Measurements from ENCODE around the gene KCND2.
"Not testable (repeated sequence)": the region's sequence is repeated elsewhere in the genome, so short reads cannot be mapped to it uniquely, and the experiment has no call there.

Gene KCND2

DNA sequence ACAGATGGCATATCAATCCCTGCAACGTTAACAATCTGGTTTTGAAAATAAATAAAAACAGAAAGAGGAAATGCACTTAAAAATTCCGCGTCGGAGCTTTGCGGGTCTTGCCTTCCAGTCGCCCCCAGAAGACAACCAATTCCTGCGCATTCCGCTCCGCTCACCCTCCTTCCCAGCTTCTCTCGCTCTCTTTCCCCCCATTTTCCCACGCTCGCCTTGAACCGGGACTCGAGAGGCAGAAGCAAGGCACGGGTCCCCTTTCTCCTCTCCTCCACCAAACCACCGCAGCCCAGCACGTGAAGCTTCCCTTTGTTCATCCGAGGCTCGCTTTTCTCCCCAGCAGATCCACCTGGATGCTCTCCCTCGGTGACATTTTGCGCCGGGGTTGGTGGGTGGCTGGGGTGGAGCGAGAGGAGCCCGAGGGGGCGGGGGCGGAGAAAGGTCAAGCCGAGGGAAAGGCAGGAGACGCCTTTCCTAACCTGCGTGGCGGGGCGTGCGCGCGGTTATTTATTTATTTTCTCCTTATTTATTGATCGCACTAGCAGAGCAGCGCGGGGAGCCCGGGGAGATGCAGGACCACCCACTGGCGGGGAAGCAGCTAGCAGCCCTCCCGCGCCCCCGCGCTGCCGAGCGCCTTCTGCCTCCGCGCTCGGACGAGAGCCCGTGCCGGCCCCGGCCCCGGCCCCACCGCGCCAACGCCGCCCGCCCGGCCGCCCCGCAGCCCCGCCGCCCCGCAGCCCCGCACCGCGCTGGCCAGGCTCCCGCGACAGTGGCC is at the start of gene KCND2:
TSS of gene KCND2 (plus strand) at position 475 of the 775 bp plus-strand sequence.
- DNase-seq (ENCODE audit: low spot score): no peak

DNA sequence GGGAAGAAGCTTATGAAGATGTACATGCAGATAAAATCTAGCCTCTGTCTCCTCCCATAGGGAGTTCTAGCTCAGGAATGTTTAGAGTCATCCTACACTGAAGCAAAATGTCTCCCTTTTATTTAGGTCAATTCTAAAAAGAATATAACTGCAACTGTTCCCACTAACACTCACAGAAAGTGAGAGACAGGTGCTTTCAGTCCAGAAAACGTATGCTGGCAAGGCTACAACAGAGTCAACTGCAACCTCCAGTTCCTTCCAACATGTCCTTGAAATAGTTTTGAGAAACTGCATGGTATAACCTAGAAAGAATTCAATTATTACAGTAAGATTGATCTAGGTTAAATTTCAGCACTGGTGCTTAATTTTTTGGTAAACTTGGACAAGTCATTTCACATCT is 46.8 kb upstream of the KCND2 start:
- no peak for DNase-seq (ENCODE audit: low spot score)

DNA sequence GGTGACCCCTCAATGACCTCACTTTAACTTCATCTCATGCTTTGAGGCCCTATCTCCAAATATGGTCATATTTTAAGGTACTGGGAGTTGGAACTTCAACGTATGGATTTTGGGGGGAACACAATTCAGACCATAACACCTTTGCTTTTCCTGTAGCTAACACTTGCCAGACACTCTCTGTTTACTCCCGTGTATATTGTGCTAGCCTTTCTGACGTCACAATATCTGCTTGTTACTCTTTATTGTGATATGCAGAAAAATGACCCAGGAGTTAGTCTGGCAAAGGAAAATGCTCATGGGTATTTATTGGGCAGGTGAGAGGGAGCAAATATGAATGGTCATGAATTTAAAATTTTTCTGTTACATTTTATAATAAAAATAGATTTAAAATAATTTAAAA is 45.7 kb upstream of the KCND2 start:
- DNase-seq (ENCODE audit: low spot score): no peak

DNA sequence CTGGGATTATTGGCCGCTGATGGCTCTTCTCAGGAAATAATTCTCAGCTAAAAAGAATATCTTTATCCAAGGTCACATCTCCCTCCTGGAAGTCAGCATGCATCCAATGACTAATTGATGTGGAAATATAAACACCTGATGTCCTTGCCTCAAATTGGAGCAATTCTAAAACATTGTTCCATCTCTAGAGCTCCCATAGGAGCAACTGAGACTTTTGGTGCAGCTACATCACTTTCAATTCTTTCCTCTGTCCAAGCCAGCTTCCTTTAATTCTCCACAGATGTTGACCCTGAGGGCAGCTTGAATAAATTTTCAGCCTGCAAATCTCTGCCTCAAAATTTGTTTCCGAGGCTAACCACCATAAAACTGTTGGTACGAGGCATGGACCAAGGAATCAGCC is 43.9 kb upstream of the KCND2 start:
- no peak for DNase-seq (ENCODE audit: low spot score)

DNA sequence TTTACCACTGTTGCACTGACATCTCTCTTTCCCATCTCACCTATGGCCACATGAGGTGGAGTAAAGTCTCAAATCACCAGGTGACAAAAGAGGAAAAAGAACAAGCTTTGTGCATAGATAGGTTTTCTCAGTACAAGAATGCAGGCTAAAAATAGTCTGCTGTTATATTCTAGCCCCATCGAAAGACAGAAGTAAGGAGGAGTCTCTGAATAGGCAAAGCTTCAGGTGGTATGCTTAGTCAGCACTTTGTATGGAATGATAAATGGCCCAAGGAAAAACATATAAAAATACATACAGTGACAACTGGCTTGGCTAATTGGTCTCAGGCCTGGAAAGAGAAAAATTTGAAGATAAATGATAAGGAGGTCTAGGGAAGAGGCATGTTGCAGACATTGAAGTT is 39.6 kb upstream of the KCND2 start:
- DNase-seq (ENCODE audit: low spot score): no peak

DNA sequence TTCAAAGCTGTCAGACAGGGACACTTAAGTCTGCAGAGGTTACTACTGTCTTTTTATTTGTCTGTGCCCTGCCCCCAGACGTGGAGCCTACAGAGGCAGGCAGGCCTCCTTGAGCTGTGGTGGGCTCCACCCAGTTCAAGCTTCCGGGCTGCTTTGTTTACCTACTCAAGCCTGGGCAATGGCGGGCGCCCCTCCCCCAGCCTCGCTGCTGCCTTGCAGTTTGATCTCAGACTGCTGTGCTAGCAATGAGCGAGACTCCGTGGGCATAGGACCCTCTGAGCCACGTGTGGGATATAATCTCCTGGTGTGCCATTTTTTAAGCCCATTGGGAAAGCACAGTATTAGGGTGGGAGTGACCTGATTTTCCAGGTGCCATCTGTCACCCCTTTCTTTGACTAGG is 32.6 kb upstream of the KCND2 start:
- DNase-seq (ENCODE audit: low spot score): not testable (repeated sequence)

DNA sequence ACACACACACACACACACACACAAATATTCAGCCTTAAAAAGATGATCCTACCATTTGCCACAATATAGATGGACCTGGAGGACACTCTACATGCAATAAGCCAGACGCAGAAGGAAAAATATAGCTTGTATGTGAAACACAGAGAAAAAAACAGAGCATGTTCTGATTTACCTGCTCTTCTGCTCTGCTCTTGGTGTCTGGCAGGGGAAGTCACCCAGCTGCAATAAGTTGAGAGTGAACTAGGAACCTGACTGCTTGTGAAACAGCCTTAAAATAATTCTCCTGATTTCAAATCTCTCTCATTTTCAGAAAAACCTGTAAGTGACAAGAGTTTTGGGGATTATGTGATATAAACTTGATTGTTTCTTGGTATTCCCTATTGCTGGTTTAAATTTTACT is 31.0 kb upstream of the KCND2 start:
- no peak for DNase-seq (ENCODE audit: low spot score)

DNA sequence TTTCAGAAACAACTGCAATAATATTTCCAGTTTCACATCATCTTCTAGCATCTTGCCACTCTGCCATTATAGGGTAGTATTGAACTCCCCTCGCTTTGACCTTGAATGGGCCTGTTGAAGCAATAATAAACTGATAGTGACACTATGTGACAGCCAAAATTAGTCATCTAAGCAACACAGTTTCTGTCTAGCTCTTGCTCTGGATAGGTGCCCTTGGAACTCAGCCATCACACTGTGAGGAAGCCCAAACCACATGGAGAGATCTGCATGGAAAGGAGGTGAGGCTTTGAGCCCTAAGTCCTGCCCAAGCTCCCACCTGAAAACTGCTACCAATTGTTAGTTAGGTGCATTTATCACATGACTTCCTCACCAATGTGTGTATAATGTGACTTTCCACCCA is 18.1 kb upstream of the KCND2 start:
- no peak for DNase-seq (ENCODE audit: low spot score)

DNA sequence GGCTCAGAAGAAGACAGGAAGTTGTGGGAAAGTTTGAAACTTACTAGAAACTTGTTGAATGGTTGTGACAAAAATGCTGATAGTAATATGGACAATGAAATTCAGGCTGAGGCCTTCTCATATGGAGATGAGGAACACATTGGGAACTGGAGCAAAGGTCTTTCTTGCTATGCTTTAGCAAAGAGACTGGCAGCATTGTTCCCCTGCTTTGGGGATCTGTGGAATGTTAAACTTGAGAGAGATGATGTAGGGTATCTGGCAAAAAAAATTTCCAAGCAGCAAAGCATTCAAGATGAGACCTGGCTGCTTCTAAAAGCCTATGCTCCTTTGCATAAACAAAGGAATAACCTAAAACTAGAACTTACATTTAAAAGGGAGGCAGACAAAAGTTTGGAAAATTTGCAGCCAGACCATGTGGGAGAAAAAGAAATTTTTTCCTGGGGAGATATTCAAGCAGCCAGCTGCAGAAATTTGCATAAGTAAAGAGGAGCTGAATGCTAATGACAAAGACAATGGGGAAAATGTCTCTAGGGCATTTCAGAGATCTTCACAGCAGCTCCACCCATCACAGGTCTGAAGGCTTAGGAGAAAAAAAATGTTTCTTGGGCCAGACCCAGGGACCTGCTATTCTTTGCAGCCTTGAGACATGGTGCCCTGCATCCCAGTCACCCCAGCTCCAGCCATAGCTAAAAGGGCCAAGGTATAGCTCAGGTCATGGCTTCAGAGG is 16.5 kb upstream of the KCND2 start:
- DNase-seq (ENCODE audit: low spot score): no peak

DNA sequence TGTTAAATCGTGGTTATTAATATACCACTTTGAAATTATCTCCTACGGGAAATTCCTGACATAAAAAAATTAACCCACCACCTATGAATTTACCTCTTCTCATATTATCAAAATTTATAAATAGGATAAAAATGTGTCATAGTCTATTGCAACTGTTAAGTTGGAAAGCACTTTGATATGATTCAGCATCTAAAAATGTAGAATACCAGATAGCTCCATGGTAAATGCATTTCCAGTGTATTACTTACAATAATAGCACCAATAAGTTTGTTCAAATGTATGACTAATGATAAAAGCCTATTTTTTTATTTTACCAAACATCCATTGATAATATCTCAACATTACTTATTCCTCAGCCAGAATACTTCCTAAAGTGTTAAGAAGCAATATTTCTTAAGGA is 13.6 kb upstream of the KCND2 start:
- no peak for DNase-seq (ENCODE audit: low spot score)

DNA sequence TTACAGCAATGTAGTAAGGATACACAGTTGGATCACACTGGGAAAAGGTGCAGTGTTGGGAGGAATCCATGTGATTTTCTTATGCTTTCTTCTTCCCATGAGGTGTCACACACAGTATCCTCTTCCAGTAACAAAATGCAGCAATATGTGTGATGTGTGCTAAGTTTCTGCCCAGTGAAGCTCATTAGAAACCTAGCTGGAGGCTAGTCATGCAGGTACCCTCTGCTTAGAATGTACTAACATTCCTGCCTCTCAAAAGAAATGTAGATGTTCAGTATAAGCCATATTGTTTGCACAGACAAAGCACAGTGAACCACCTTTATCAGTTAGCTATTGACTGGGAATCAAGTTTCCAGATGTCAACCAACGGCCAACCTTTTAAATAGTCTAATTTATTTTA is 12.9 kb upstream of the KCND2 start:
- no peak for DNase-seq (ENCODE audit: low spot score)

DNA sequence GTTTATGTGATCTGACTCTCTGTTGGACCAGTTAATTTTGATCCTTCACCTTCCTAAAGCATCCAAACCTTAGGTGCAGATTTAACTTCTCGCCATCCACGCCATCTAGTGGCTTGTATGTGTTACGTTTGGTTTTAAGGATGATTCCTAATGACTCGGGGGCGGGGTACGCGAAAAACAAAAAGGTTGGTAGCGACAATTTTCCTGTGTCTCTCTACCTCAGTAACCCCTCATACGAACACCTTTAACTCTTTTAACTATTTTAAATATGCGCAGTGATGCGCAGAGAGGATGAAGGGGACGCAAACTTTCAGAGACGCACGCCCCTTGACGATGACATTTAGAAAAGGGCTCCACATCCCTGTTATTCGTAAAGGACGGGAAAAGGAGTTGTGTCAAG is 714 bp upstream of the KCND2 start:
- DNase-seq (ENCODE audit: low spot score): peak; percentile 28

DNA sequence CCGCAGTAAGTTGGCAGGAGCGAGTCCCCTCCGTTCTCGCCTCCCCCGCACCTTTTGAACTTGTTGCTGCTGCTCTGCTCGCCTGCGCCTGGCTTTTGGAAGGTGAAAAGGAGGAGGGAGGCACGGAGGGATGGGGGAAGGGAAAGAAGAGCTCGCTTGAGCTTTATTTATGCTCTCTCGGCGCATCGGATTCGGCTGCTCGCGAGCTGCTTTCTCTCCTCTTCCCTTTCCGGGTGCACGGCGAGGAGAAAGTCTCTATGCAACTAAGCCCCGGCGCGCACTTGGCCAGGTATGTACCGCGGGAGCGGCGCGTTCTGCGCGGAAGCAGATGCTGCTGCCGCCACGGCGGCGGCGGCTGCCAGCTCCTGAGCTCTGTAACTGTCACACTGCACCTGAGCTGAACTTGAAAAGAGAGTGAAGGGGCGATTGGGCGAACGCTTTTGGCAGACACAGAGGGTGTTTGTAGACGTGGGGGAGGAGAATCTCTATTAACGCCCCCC is 551 bp downstream of the KCND2 start:
- peak; percentile 18 for DNase-seq (ENCODE audit: low spot score)

DNA sequence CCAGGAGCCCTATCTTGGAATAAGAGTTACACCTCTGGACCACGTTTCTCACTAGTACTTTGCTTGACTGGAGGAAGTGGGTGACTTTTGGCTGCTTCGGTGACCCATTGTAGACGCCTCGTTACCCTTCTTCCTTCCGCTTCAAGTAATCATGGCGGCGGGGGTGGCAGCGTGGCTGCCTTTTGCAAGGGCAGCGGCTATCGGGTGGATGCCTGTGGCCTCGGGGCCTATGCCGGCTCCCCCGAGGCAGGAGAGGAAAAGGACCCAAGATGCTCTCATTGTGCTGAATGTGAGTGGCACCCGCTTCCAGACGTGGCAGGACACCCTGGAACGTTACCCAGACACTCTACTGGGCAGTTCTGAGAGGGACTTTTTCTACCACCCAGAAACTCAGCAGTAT is 1.5 kb downstream of the KCND2 start:
- no peak for DNase-seq (ENCODE audit: low spot score)

DNA sequence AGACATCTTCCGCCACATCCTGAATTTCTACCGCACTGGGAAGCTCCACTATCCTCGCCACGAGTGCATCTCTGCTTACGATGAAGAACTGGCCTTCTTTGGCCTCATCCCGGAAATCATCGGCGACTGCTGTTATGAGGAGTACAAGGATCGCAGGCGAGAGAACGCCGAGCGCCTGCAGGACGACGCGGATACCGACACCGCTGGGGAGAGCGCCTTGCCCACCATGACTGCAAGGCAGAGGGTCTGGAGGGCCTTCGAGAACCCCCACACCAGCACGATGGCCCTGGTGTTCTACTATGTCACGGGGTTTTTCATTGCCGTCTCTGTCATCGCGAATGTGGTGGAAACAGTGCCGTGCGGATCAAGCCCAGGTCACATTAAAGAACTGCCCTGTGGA is 1.9 kb downstream of the KCND2 start:
- DNase-seq (ENCODE audit: low spot score): no peak

DNA sequence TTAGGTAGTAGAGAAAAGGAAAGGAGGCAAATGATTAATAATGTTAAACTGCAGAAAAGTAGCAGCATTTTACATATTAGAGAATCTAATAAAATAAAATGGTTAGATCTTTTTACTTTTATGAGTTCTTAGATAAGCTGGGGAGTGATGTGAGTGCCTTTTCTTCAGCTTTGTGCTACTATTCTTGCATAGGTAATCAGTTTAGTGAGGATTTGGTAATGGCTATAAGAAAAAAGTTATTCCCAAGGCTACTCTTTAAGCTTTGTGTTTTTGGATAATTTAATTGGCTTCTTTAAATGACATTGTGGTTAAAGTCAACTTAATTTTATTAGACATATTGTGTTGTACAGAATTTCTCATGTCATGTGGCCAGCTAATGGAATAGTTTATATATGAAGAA is 3.7 kb downstream of the KCND2 start:
- DNase-seq (ENCODE audit: low spot score): no peak

DNA sequence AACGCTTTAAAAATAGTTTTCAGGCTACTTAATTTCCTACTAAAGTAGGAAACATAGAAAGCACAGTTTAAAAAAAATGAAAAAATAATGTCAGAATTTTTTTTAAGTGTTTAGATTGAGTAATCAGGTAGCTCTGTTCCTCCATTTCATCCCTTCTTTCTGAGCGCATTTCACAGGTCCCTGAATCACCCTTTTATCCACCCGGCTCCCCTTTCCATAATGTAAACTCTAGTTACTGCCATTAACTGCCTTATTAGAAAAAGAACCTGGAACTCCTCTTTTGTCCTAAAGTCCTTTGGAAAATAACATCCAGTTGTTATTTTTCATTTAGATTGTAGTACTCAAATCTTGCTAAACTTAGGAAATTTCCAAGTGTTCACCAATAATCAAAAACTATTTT is 5.8 kb downstream of the KCND2 start:
- DNase-seq (ENCODE audit: low spot score): no peak

DNA sequence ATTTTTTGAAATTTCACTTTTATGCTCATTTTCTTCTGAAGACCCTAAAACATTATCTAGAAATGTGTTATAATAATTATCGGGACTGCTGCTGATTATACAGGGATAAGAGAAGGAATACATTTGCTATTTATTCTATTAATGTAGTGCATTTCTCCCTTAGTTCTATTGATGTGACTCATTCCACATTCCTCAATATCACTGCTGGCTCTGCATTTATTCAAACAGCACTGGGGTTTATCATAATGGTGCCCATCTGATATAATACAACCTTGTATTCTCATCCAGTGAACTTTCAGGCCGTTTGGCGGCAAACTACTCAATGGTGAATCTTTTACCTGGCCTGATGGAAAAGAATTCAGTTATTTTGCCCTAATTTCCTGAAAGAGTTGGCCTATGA is 7.8 kb downstream of the KCND2 start:
- DNase-seq (ENCODE audit: low spot score): no peak

DNA sequence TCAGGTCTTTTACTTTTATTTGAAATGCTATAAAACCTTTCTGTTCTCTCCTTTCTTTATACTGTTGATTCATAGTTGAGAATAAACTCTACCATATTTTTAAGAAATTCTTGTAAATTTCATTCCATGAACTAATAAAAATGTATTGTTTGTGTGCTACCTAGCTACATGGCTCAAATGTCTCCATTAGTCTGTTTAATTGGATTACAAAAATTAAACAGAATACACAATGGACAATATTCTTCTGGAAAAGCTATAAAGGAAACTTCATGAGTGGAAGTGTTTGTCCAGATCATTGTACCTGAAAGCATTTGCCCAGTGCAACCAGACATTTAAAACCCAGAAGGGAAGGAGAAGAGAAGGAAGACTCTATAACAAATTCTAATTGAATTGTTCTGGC is 20.1 kb downstream of the KCND2 start:
- no peak for DNase-seq (ENCODE audit: low spot score)

DNA sequence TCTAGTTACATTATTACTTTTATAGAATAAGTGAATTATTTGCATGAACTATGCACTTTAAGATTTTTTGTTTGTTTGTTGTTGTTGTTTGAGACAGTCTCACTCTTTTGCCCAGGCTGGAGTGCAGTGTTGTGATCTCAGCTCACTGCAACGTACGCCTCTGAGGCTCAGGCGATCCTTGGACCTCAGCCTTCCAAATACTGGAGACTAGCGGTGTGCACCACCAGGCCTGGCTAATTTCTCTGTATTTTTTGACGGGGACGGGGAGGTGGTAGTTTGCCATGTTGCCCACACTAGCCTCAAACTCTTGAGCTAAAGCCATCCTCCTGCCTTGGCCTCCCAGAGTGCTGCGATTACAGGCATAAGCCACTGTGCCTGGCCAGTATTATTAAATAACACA is 29.2 kb downstream of the KCND2 start:
- no peak for DNase-seq (ENCODE audit: low spot score)

DNA sequence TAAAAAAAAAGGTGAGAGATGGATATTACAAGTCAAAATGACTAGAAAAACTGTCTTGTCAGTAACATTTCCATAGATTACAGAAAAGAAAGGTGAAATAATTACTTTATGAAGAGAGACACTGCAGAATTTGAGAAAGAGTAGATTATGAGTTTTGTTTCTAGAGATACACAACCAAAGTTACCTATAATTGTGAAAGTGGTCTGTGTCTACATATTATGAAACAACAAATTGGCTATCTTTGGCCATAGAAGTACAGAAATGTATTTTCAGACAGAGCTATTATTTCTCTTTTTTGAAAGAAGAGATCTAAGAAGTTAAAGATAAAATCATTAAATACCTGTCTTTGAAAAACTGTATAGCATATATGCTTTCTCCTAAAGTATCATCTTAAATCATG is 30.1 kb downstream of the KCND2 start:
- DNase-seq (ENCODE audit: low spot score): no peak

DNA sequence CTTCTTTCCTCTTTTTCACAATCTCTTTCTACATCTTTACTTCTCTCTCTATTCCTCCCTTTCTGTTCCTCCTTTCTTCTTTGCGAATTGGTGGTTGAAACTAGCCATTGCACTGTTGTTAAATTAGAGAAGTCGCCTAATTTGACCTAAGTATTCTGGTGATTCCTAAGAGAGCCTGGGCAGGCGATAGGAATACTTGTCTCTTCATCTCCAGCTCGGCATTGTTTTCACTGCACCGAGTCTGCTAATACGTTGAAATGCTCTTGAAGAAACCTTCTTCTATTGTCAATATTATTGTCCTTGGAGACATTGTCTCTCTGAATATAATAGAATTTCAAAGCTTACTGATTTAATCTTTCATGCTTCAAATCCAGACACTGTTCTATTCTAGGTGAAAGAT is 31.7 kb downstream of the KCND2 start:
- DNase-seq (ENCODE audit: low spot score): no peak

DNA sequence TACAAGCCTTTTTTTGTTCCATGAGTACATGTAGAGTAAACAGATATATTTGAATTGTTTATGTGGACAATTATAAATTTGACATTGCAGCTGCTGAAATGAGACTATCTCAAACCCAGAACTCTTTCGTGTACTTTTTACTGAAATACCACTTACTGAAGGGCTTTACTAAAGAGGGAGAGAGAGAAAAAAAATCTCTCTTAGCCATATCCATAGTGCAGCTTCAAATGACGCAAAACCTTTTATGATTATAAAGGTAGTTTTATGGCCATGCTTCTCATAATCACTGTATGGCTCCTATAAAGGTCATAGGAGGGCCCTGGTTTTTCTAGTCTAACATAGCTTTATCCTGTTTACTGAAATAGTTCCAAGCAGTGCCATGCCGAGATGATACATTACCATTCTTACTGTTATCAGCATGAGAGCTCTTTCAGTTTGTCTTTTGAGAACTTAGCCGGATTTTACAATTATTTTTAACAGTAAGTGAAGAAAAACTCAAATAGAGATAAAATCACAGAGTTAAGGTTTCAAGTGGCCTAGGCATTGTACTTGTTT is 35.1 kb downstream of the KCND2 start:
- no peak for DNase-seq (ENCODE audit: low spot score)

Measured in globus pallidus (tissue), 1 donor.